Measurements from ENCODE around the gene C14orf180. TPM values are rescaled to one million over a fixed set of nuclear protein-coding genes. Genes with fewer than 3 reads are reported as not detected.

The C14orf180 gene
- total and polyA plus RNA-seq, 12 donors = 13.8 to 139 (median 75.1) TPM

- no peak for ATAC-seq
- no peaks in the 10 kb centered on the region for H3K36me3 ChIP-seq
- intact Hi-C loops (cut with DNase I) = no loop called here
- peaks cover 0 to 22% (median 11%) of the 10 kb centered on the region in 7 donors for H3K27me3 ChIP-seq
- 89 to 92% methylated on average over 16 of the region's 16 CpGs for WGBS, 2 donors
- H3K9me3 ChIP-seq = no peaks in the 10 kb centered on the region
- no peak overlapping the region for H3K27ac ChIP-seq
- peak in 1 of 2 donors; percentile 1 for DNase-seq
- peaks cover 0 to 4% (median 2%) of the 10 kb centered on the region in 9 donors for H3K4me1 ChIP-seq
- H3K4me3 ChIP-seq = no peak overlapping the region
- TF ChIP-seq, protein P1, sequence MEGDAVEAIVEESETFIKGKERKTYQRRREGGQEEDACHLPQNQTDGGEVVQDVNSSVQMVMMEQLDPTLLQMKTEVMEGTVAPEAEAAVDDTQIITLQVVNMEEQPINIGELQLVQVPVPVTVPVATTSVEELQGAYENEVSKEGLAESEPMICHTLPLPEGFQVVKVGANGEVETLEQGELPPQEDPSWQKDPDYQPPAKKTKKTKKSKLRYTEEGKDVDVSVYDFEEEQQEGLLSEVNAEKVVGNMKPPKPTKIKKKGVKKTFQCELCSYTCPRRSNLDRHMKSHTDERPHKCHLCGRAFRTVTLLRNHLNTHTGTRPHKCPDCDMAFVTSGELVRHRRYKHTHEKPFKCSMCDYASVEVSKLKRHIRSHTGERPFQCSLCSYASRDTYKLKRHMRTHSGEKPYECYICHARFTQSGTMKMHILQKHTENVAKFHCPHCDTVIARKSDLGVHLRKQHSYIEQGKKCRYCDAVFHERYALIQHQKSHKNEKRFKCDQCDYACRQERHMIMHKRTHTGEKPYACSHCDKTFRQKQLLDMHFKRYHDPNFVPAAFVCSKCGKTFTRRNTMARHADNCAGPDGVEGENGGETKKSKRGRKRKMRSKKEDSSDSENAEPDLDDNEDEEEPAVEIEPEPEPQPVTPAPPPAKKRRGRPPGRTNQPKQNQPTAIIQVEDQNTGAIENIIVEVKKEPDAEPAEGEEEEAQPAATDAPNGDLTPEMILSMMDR (IDR thresholded peaks at IDR 0.05) = no peak
Observed at GRCh38 chr14:104558231-104559027, 21.1 kb upstream of the C14orf180 start.

DNA sequence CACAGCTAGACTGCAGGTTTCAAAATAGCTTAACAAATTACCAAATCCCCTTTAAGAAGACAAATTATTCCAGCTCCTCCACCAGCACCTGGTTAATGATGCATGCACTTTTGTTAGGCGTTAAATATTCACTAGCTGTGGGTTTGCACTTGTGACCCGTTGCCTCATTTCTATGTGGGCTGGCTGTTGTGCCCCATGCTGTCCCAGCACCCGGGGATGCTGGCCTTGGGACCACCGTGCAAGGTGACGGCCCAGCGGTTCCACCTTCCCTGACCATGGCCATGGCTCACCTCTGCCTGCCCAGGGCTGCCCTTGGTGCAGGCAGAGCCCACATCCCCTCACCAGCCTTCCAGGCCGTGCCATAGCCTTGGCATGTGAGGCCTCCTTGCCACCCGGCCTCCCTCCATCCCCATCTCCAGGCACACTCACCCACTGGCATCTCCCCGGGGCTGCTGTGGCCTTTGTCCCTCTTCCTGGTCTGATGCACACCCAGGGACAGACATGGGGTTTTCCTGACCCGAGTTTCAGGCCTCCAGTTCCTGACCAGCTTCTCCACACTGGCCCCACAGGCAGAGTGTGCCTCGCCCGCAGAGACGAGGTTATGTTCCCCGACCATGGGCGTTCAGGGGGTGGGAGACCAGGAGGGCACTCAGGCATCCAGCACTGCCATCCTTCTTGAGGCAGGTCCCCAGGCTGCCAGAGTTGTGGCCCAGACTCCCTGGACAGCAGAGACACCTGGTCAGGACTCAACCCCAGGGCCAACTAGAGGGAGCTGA, 20.3 kb upstream of the C14orf180 start:
- 86 to 88% methylated on average over 15 of the region's 15 CpGs for WGBS, 2 donors
- no peaks in the 10 kb centered on the region for H3K9me3 ChIP-seq
- ATAC-seq (no peak), DNase-seq (peak in 1 of 2 donors; percentile 7)
- H3K27ac ChIP-seq = no peak overlapping the region
- no peak overlapping the region for H3K4me3 ChIP-seq
- no peaks in the 10 kb centered on the region for H3K36me3 ChIP-seq
- TF ChIP-seq, protein P1 (IDR thresholded peaks at IDR 0.05) = no peak
- peaks cover 2 to 12% (median 10%) of the 10 kb centered on the region in 9 donors for H3K4me1 ChIP-seq
- H3K27me3 ChIP-seq = peaks cover 0 to 17% (median 10%) of the 10 kb centered on the region in 7 donors
- intact Hi-C loops (cut with DNase I) = no loop called here

GRCh38 chr14:104559804-104560585, 19.6 kb upstream of the C14orf180 start:
- DNase-seq = peak in 1 of 2 donors; percentile 2
- intact Hi-C loops (cut with DNase I) = loop anchor here in 8 of 10 donors (5.0 to 10.0 kb wide), 6 partner anchors 75 to 483 kb away; partner anchors contain the start of gene KIF26A (in 2 of the 8)
- WGBS, 2 donors = 90% methylated on average over 20 to 21 of the region's 21 CpGs

More at GRCh38 chr14:104559804-104560585, 19.6 kb upstream of the C14orf180 start:
- Histone ChIP-seq H3K4me1 (peaks cover 3 to 20% (median 14%) of the 10 kb centered on the region in 9 donors), H3K27me3 (peaks cover 0 to 16% (median 10%) of the 10 kb centered on the region in 7 donors), H3K4me3 (no peak overlapping the region), H3K27ac (no peak overlapping the region), H3K36me3 (no peaks in the 10 kb centered on the region), H3K9me3 (no peaks in the 10 kb centered on the region)
- TF ChIP-seq, protein P1 (IDR thresholded peaks at IDR 0.05) = no peak
- no peak for ATAC-seq

Measured in heart right ventricle (tissue), 16 donors.